H1 (cell line): Measurements from ENCODE around the gene CAPN11. TPM values are rescaled to one million over a fixed set of nuclear protein-coding genes. Genes with fewer than 3 reads are reported as not detected.

Experiments
- polyA plus RNA-seq, 7 experiments: library from polyadenylated mRNA; depleted of rRNA in 3 of 7; stranded (reverse) in 5 of 7; unstranded in 2 of 7; fragments of >200 nt in 5 of 7; fragments of 200-250 nt in 2 of 7; gene quantifications; 1 replicate in 5 of 7; 2 replicates in 1 of 7; 4 replicates in 1 of 7; pipeline versions ENCODE4 v1.2.1 to v1.2.3, GENCODE V29; 2011 to 2013; ENCODE audit warnings: missing spikeins in 2 of 7, mixed read lengths in 2 of 7
- total RNA-seq: library from RNA; stranded (reverse); fragmentation: NEBNext Ultra II Directional; extraction: Animal tissue kit (Norgen Biotek cat#: 25700); gene quantifications from 2 replicates; pipeline ENCODE4 v1.2.1, GENCODE V29; 2021
- TF ChIP-seq, protein P1 (sequence below): fragments of 300-600 bp; sonication (generic); IDR thresholded peaks from 2 replicates; pipeline ENCODE4 v1.7.1; 2012; ENCODE audit warnings: low read length, moderate library complexity, mild to moderate bottlenecking, inconsistent platforms; ENCODE audit not compliant: insufficient replicate concordance

CAPN11 gene
- total and polyA plus RNA-seq, 2 of the 8 experiments (the other 6 are each of a cell fraction or from before 2014, with no cell fraction given): 0.95 to 0.97 TPM

DNA sequence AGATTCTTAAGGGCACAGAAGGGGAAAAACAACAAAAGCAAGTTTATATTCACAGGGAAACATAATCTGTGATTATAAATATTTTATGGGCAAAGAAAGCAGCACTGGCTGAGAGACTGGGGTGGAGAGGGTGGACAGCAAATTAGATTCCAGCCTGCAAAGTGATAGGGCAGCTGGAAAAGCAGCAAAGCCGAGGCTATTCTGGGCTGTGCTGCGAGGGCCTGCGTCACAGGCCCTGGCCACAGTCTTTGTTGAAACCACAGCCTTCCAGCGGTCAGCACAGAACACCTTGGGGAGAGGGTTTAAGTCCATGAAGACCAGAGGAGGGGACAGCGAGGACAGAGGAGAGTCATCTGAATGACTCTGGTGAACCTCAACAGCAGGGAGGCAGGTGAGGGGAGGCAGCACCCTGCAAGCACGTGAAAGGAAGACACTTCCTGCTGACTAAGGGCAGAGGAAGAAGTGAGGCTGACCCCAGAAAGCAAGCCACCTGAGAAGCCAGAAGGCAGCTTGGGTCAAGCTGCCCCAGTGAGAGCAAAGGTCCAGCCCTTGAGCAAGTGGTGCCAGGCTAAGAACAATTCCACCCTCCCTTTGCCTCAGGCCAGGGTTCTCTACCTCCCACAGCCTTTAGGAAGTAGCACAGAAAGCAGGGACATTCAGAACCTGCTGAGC is 48.5 kb upstream of the CAPN11 start (continued):
- TF ChIP-seq, protein P1, sequence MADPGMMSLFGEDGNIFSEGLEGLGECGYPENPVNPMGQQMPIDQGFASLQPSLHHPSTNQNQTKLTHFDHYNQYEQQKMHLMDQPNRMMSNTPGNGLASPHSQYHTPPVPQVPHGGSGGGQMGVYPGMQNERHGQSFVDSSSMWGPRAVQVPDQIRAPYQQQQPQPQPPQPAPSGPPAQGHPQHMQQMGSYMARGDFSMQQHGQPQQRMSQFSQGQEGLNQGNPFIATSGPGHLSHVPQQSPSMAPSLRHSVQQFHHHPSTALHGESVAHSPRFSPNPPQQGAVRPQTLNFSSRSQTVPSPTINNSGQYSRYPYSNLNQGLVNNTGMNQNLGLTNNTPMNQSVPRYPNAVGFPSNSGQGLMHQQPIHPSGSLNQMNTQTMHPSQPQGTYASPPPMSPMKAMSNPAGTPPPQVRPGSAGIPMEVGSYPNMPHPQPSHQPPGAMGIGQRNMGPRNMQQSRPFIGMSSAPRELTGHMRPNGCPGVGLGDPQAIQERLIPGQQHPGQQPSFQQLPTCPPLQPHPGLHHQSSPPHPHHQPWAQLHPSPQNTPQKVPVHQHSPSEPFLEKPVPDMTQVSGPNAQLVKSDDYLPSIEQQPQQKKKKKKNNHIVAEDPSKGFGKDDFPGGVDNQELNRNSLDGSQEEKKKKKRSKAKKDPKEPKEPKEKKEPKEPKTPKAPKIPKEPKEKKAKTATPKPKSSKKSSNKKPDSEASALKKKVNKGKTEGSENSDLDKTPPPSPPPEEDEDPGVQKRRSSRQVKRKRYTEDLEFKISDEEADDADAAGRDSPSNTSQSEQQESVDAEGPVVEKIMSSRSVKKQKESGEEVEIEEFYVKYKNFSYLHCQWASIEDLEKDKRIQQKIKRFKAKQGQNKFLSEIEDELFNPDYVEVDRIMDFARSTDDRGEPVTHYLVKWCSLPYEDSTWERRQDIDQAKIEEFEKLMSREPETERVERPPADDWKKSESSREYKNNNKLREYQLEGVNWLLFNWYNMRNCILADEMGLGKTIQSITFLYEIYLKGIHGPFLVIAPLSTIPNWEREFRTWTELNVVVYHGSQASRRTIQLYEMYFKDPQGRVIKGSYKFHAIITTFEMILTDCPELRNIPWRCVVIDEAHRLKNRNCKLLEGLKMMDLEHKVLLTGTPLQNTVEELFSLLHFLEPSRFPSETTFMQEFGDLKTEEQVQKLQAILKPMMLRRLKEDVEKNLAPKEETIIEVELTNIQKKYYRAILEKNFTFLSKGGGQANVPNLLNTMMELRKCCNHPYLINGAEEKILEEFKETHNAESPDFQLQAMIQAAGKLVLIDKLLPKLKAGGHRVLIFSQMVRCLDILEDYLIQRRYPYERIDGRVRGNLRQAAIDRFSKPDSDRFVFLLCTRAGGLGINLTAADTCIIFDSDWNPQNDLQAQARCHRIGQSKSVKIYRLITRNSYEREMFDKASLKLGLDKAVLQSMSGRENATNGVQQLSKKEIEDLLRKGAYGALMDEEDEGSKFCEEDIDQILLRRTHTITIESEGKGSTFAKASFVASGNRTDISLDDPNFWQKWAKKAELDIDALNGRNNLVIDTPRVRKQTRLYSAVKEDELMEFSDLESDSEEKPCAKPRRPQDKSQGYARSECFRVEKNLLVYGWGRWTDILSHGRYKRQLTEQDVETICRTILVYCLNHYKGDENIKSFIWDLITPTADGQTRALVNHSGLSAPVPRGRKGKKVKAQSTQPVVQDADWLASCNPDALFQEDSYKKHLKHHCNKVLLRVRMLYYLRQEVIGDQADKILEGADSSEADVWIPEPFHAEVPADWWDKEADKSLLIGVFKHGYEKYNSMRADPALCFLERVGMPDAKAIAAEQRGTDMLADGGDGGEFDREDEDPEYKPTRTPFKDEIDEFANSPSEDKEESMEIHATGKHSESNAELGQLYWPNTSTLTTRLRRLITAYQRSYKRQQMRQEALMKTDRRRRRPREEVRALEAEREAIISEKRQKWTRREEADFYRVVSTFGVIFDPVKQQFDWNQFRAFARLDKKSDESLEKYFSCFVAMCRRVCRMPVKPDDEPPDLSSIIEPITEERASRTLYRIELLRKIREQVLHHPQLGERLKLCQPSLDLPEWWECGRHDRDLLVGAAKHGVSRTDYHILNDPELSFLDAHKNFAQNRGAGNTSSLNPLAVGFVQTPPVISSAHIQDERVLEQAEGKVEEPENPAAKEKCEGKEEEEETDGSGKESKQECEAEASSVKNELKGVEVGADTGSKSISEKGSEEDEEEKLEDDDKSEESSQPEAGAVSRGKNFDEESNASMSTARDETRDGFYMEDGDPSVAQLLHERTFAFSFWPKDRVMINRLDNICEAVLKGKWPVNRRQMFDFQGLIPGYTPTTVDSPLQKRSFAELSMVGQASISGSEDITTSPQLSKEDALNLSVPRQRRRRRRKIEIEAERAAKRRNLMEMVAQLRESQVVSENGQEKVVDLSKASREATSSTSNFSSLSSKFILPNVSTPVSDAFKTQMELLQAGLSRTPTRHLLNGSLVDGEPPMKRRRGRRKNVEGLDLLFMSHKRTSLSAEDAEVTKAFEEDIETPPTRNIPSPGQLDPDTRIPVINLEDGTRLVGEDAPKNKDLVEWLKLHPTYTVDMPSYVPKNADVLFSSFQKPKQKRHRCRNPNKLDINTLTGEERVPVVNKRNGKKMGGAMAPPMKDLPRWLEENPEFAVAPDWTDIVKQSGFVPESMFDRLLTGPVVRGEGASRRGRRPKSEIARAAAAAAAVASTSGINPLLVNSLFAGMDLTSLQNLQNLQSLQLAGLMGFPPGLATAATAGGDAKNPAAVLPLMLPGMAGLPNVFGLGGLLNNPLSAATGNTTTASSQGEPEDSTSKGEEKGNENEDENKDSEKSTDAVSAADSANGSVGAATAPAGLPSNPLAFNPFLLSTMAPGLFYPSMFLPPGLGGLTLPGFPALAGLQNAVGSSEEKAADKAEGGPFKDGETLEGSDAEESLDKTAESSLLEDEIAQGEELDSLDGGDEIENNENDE: no peak
